ENCODE data around the gene GAS5.

GAS5 gene

GRCh38 chr1:173867753-173868265 is at the start of gene GAS5:
Gene GAS5, minus strand, starts transcription at chr1:173867989.
- Histone ChIP-seq H3K27ac (ENCODE audit: low read depth in 2 of 2, low read length in 2 of 2) (peak within 1 kb of the TSS; percentile 98 to 99), H3K9ac (ENCODE audit: low read depth in 1 of 2, low read length in 2 of 2) (peak within 1 kb of the TSS; percentile 76 to 94), H3K36me3 (ENCODE audit: control insufficient read depth in 2 of 2, insufficient read depth in 2 of 2, low read length in 2 of 2) (peaks cover 33 to 38% of the 10 kb centered on the region in 2 donors), H3K9me3 (ENCODE audit: control insufficient read depth in 2 of 2, low read length in 2 of 2) (no peaks in the 10 kb centered on the region), H3K27me3 (ENCODE audit: control insufficient read depth in 2 of 2, insufficient read depth in 2 of 2, low read length in 2 of 2) (no peaks in the 10 kb centered on the region), H3K4me3 (ENCODE audit: low read length in 2 of 2) (peak within 1 kb of the TSS; percentile 93 to 98), H3K4me1 (ENCODE audit: control insufficient read depth in 2 of 2, insufficient read depth in 2 of 2, low read length in 2 of 2) (peaks cover 25 to 28% of the 10 kb centered on the region in 2 donors)

DNA sequence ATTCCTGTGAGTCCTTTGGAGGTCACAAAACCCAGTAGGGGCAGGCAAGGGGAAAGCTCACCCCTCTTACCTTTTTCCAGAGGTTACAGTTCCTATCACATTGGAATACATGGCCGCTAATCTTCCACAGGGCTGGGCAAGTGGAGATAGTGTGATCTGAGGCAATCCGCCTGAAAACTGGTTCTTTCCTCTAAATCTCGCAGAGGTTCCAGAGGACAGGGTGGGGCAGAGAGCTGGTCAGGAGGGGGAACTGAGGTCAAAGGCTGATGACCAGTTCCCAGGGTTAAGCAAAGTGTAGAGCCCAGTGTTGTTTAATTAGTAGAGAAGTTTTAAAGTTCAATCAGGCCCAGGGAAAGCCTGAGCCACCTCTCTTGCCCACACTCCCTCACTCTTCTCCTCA is 49.4 kb upstream of the GAS5 start, which contains the start of gene SERPINC1:
TSS of gene SERPINC1 (minus strand) at position 179 of the 400 bp plus-strand sequence. CDS start at position 111, 68 bp downstream.
- no peaks in the 10 kb centered on the region for H3K4me1 ChIP-seq (ENCODE audit: control insufficient read depth in 2 of 2, insufficient read depth in 2 of 2, low read length in 2 of 2)
- no peaks in the 10 kb centered on the region for H3K9me3 ChIP-seq (ENCODE audit: control insufficient read depth in 2 of 2, low read length in 2 of 2)
- H3K4me3 ChIP-seq (ENCODE audit: low read length in 2 of 2), result no peak within 1 kb of the TSS
- no peak within 1 kb of the TSS for H3K9ac ChIP-seq (ENCODE audit: low read depth in 1 of 2, low read length in 2 of 2)
- no peak within 1 kb of the TSS for H3K27ac ChIP-seq (ENCODE audit: low read depth in 2 of 2, low read length in 2 of 2)
- no peaks in the 10 kb centered on the region for H3K27me3 ChIP-seq (ENCODE audit: control insufficient read depth in 2 of 2, insufficient read depth in 2 of 2, low read length in 2 of 2)
- no peaks in the 10 kb centered on the region for H3K36me3 ChIP-seq (ENCODE audit: control insufficient read depth in 2 of 2, insufficient read depth in 2 of 2, low read length in 2 of 2)

- no peaks in the 10 kb centered on the region for H3K4me1 ChIP-seq (ENCODE audit: control insufficient read depth in 2 of 2, insufficient read depth in 2 of 2, low read length in 2 of 2)
- H3K36me3 ChIP-seq (ENCODE audit: control insufficient read depth in 2 of 2, insufficient read depth in 2 of 2, low read length in 2 of 2), result no peaks in the 10 kb centered on the region
- no peak overlapping the region for H3K9ac ChIP-seq (ENCODE audit: low read depth in 1 of 2, low read length in 2 of 2)
- no peak overlapping the region for H3K27ac ChIP-seq (ENCODE audit: low read depth in 2 of 2, low read length in 2 of 2)
- no peak overlapping the region for H3K4me3 ChIP-seq (ENCODE audit: low read length in 2 of 2)
- H3K9me3 ChIP-seq (ENCODE audit: control insufficient read depth in 2 of 2, low read length in 2 of 2), result no peaks in the 10 kb centered on the region
- no peaks in the 10 kb centered on the region for H3K27me3 ChIP-seq (ENCODE audit: control insufficient read depth in 2 of 2, insufficient read depth in 2 of 2, low read length in 2 of 2)
Measured at GRCh38 chr1:173916667-173917066, 48.9 kb upstream of the GAS5 start.

DNA sequence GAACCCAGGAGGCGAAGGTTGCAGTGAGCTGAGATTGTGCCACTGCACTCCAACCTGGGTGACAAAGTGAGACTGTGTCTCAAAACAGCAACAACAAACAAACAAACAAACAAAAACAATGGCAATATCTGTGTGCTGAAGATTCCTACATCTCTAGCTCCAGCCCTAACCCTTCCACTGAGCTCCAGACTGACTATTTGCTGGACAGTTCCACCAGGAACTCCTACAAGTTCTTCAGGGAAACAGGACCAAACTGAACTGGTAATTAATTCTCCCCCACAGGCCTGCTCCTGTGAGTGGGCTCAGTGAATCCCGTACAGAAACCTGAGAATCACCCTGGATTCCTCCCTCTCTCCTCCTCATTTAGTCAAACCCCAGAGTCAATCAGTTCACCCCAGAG is 47.8 kb upstream of the GAS5 start:
- Histone ChIP-seq H3K27me3 (ENCODE audit: control insufficient read depth in 2 of 2, insufficient read depth in 2 of 2, low read length in 2 of 2) (no peaks in the 10 kb centered on the region), H3K4me1 (ENCODE audit: control insufficient read depth in 2 of 2, insufficient read depth in 2 of 2, low read length in 2 of 2) (no peaks in the 10 kb centered on the region), H3K27ac (ENCODE audit: low read depth in 2 of 2, low read length in 2 of 2) (no peak overlapping the region), H3K4me3 (ENCODE audit: low read length in 2 of 2) (no peak overlapping the region), H3K36me3 (ENCODE audit: control insufficient read depth in 2 of 2, insufficient read depth in 2 of 2, low read length in 2 of 2) (no peaks in the 10 kb centered on the region), H3K9ac (ENCODE audit: low read depth in 1 of 2, low read length in 2 of 2) (no peak overlapping the region), H3K9me3 (ENCODE audit: control insufficient read depth in 2 of 2, low read length in 2 of 2) (no peaks in the 10 kb centered on the region)

- Histone ChIP-seq H3K9me3 (ENCODE audit: control insufficient read depth in 2 of 2, low read length in 2 of 2) (no peaks in the 10 kb centered on the region), H3K4me1 (ENCODE audit: control insufficient read depth in 2 of 2, insufficient read depth in 2 of 2, low read length in 2 of 2) (no peaks in the 10 kb centered on the region), H3K27ac (ENCODE audit: low read depth in 2 of 2, low read length in 2 of 2) (no peak overlapping the region), H3K4me3 (ENCODE audit: low read length in 2 of 2) (no peak overlapping the region), H3K9ac (ENCODE audit: low read depth in 1 of 2, low read length in 2 of 2) (no peak overlapping the region), H3K36me3 (ENCODE audit: control insufficient read depth in 2 of 2, insufficient read depth in 2 of 2, low read length in 2 of 2) (no peaks in the 10 kb centered on the region), H3K27me3 (ENCODE audit: control insufficient read depth in 2 of 2, insufficient read depth in 2 of 2, low read length in 2 of 2) (no peaks in the 10 kb centered on the region)
Measured at GRCh38 chr1:173914366-173914871, 46.6 kb upstream of the GAS5 start.

DNA sequence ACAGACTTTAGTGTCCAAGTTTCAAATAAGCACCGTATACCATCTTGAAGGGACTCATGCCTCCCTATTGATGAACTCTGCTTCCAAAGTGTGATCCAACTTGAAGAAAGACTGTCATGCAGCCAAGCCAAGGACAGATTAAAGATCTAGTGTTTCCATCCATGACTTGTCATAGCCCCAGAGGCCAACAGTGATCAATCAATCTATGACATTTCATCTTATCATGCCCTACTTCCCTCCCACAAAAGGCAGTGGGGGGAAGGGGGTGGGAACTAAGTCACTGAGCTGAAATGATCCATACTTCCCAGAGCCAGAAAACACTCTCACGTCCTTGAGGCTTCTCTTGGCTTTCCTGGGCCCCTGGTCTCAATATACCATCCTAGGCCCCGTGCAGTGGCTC is 45.3 kb upstream of the GAS5 start:
- H3K9ac ChIP-seq (ENCODE audit: low read depth in 1 of 2, low read length in 2 of 2), result no peak overlapping the region
- no peaks in the 10 kb centered on the region for H3K36me3 ChIP-seq (ENCODE audit: control insufficient read depth in 2 of 2, insufficient read depth in 2 of 2, low read length in 2 of 2)
- no peak overlapping the region for H3K4me3 ChIP-seq (ENCODE audit: low read length in 2 of 2)
- H3K27ac ChIP-seq (ENCODE audit: low read depth in 2 of 2, low read length in 2 of 2), result no peak overlapping the region
- no peaks in the 10 kb centered on the region for H3K27me3 ChIP-seq (ENCODE audit: control insufficient read depth in 2 of 2, insufficient read depth in 2 of 2, low read length in 2 of 2)
- no peaks in the 10 kb centered on the region for H3K9me3 ChIP-seq (ENCODE audit: control insufficient read depth in 2 of 2, low read length in 2 of 2)
- no peaks in the 10 kb centered on the region for H3K4me1 ChIP-seq (ENCODE audit: control insufficient read depth in 2 of 2, insufficient read depth in 2 of 2, low read length in 2 of 2)

- Histone ChIP-seq H3K9me3 (ENCODE audit: control insufficient read depth in 2 of 2, low read length in 2 of 2) (no peaks in the 10 kb centered on the region), H3K4me3 (ENCODE audit: low read length in 2 of 2) (no peak overlapping the region), H3K36me3 (ENCODE audit: control insufficient read depth in 2 of 2, insufficient read depth in 2 of 2, low read length in 2 of 2) (no peaks in the 10 kb centered on the region), H3K9ac (ENCODE audit: low read depth in 1 of 2, low read length in 2 of 2) (no peak overlapping the region), H3K27ac (ENCODE audit: low read depth in 2 of 2, low read length in 2 of 2) (no peak overlapping the region), H3K27me3 (ENCODE audit: control insufficient read depth in 2 of 2, insufficient read depth in 2 of 2, low read length in 2 of 2) (no peaks in the 10 kb centered on the region), H3K4me1 (ENCODE audit: control insufficient read depth in 2 of 2, insufficient read depth in 2 of 2, low read length in 2 of 2) (no peaks in the 10 kb centered on the region)
Measured at GRCh38 chr1:173903827-173904531, 36.2 kb upstream of the GAS5 start.

- no peaks in the 10 kb centered on the region for H3K36me3 ChIP-seq (ENCODE audit: control insufficient read depth in 2 of 2, insufficient read depth in 2 of 2, low read length in 2 of 2)
- H3K4me1 ChIP-seq (ENCODE audit: control insufficient read depth in 2 of 2, insufficient read depth in 2 of 2, low read length in 2 of 2), result no peaks in the 10 kb centered on the region
- no peaks in the 10 kb centered on the region for H3K27me3 ChIP-seq (ENCODE audit: control insufficient read depth in 2 of 2, insufficient read depth in 2 of 2, low read length in 2 of 2)
Measured at GRCh38 chr1:173900992-173901391, 33.2 kb upstream of the GAS5 start.

DNA sequence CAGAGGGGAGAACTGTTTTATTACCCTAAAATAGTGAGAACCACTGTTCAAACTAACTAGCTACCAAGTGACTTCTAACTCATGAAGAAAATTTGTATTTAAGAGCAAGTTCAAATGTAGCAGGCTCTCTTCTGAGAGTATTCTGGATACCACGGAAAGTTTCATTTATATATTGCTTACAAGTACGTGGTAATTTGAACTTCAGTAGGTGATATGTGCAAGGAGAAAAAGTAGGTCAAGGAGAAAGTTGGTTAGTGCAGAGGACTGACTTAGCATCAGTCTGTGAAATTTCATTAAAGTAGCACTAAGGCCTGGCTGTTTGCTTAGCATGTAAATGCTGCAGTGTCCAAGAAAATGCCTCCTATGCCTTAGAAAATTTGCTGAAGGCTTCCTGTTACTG is 32.6 kb upstream of the GAS5 start:
- Histone ChIP-seq H3K27ac (ENCODE audit: low read depth in 2 of 2, low read length in 2 of 2) (no peak overlapping the region), H3K9me3 (ENCODE audit: control insufficient read depth in 2 of 2, low read length in 2 of 2) (no peaks in the 10 kb centered on the region), H3K36me3 (ENCODE audit: control insufficient read depth in 2 of 2, insufficient read depth in 2 of 2, low read length in 2 of 2) (no peaks in the 10 kb centered on the region), H3K27me3 (ENCODE audit: control insufficient read depth in 2 of 2, insufficient read depth in 2 of 2, low read length in 2 of 2) (no peaks in the 10 kb centered on the region), H3K4me3 (ENCODE audit: low read length in 2 of 2) (no peak overlapping the region), H3K4me1 (ENCODE audit: control insufficient read depth in 2 of 2, insufficient read depth in 2 of 2, low read length in 2 of 2) (no peaks in the 10 kb centered on the region), H3K9ac (ENCODE audit: low read depth in 1 of 2, low read length in 2 of 2) (no peak overlapping the region)

More at GRCh38 chr1:173900992-173901391, 33.2 kb upstream of the GAS5 start:
- H3K27ac ChIP-seq (ENCODE audit: low read depth in 2 of 2, low read length in 2 of 2), result no peak overlapping the region
- H3K9ac ChIP-seq (ENCODE audit: low read depth in 1 of 2, low read length in 2 of 2), result no peak overlapping the region
- H3K9me3 ChIP-seq (ENCODE audit: control insufficient read depth in 2 of 2, low read length in 2 of 2), result no peaks in the 10 kb centered on the region
- H3K4me3 ChIP-seq (ENCODE audit: low read length in 2 of 2), result no peak overlapping the region

DNA sequence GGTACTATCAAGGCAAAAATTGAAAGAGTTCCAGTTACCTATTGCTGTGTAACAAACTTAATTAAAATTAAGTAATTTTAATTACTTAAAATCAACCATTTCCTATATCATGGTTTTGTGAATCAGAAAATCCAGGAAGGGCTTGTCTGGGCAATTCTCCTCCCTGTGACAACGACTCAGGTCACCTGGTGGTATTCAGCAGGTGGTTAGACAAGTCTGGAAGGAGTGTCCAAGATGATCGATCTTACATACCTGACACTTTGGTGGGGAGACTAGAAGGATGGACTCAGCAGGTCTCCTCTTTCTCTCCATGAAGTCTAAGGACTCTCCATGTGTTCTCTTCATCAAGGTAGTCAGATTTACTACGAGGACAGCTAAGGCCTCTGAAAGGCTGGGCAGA is 26.4 kb upstream of the GAS5 start:
- Histone ChIP-seq H3K9me3 (ENCODE audit: control insufficient read depth in 2 of 2, low read length in 2 of 2) (no peaks in the 10 kb centered on the region), H3K4me3 (ENCODE audit: low read length in 2 of 2) (no peak overlapping the region), H3K27me3 (ENCODE audit: control insufficient read depth in 2 of 2, insufficient read depth in 2 of 2, low read length in 2 of 2) (no peaks in the 10 kb centered on the region), H3K9ac (ENCODE audit: low read depth in 1 of 2, low read length in 2 of 2) (no peak overlapping the region), H3K4me1 (ENCODE audit: control insufficient read depth in 2 of 2, insufficient read depth in 2 of 2, low read length in 2 of 2) (no peaks in the 10 kb centered on the region), H3K36me3 (ENCODE audit: control insufficient read depth in 2 of 2, insufficient read depth in 2 of 2, low read length in 2 of 2) (no peaks in the 10 kb centered on the region), H3K27ac (ENCODE audit: low read depth in 2 of 2, low read length in 2 of 2) (no peak overlapping the region)
